22Rv1 (cell line): ENCODE data around the gene SPOCK3.

Experiments
- H3K27ac ChIP-seq: fragments of 450-650 bp; 2 replicates; pipeline ENCODE4 v1.5.1; 2017
- CTCF ChIP-seq: fragments of 450-650 bp; IDR thresholded peaks from 2 replicates; pipeline ENCODE4 v1.5.1; 2017; ENCODE audit warnings: mild to moderate bottlenecking
- ZFX ChIP-seq: fragments of 450-650 bp; IDR thresholded peaks from 2 replicates; pipeline ENCODE4 v1.6.1; 2017; ENCODE audit warnings: antibody characterized with exemption, borderline replicate concordance

SPOCK3 gene

GRCh38 chr4:167035390-167035789 is 198.9 kb downstream of the SPOCK3 start:
- no peak overlapping the region for H3K27ac ChIP-seq
- TF ChIP-seq ZFX (no peak), CTCF (no peak)

GRCh38 chr4:167034983-167035382 is 199.3 kb downstream of the SPOCK3 start:
- TF ChIP-seq ZFX (no peak), CTCF (no peak)
- no peak overlapping the region for H3K27ac ChIP-seq

GRCh38 chr4:167032871-167033270 is 201.4 kb downstream of the SPOCK3 start:
- TF ChIP-seq CTCF (no peak), ZFX (no peak)
- H3K27ac ChIP-seq, result no peak overlapping the region

DNA sequence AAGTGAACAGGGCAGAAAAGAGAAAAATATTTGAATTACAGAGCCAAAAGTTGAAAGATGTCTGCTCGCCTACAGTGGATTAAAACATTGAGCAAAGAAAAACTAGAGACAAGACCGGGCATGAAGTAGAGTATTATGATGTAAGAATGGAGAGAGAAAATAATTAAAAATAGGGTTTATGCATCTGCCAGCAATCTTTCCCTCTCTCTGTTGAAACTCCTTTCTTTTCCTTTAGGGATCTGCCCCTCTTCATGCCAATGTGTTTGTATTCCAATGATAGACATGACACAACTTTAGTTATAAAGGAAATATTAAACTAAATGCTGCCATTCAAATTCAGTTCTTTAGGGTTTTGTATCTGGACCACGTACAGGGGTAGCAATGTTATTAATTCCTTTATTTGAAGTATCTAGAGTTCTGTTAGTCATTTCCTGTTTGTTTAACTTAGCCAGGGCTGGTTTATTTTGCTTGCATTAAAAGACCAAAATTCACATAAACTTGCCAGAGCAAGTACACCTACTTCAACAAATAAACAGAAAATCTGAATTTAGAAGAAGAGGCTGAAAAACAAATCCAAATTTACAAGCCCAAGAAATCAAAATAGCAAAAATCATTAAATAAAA is 202.6 kb downstream of the SPOCK3 start:
- no peak overlapping the region for H3K27ac ChIP-seq
- TF ChIP-seq ZFX (no peak), CTCF (no peak)

DNA sequence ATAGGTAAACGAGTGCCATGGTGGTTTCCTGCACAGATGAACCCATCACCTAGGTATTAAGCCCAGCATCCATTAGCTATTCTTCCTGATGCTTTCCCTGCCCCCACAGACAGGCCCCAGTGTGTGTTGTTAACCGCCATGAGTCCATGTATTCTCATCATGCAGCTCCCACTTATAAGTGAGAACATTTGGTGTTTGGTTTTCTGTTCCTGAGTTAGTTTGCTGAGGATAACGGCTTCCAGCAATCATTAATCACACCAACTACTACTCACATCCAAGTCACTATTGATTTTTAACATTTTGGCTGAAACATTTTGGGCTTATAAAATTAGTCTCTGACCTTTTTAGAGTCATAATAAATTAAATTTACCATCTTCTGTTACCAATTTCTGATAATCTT is 205.3 kb downstream of the SPOCK3 start:
- H3K27ac ChIP-seq, result no peak overlapping the region
- no peak for TF ChIP-seq ZFX
- TF ChIP-seq CTCF, result no peak

DNA sequence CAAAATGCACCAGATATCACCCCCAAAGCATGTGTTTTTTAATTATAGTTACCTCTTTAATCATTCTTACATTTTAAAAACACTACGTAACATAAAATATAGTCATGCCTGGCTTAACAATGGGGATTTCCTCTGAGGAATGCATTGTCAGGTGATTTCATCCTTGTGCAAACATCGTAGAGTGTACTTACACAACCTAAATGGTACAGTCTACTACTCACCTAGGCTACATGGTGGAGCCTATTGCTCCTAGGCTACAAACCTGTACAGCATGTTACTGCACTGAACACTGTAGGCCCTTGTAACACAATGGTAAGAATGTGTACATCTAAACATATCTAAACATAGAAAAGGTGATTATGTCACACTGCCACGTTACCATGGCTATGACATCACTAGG is 208.6 kb downstream of the SPOCK3 start:
- H3K27ac ChIP-seq, result no peak overlapping the region
- TF ChIP-seq ZFX (no peak), CTCF (no peak)

DNA sequence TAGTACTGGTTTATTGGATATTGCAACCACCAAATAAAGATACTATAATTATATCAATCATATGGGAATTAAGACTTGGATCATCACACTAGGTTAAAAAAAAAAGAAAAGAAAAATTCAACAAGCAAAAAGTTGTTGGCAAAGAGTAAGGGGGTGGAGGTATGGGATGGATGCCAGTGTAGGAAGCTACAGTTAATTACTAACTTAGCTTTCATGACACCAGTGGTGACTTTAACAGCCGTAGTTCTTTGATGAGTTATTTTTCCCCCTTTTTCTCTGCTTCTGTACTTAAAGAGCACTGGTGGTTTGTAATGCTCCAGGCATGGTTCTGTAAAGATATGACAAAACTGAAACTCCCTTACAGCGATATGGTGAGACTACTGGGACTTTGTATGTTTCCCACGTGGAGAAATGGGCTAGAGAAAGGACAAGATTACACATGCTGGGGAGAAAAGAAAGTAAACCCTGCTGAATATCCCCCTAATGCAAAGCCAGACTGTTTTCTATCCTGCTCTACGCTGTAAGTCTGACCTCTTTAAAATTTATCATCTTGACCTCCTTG is 210.8 kb downstream of the SPOCK3 start:
- H3K27ac ChIP-seq, result no peak overlapping the region
- TF ChIP-seq CTCF (no peak), ZFX (no peak)
